K562 (cell line): ENCODE results near the gene TAS2R7. TPM values are rescaled to one million over a fixed set of nuclear protein-coding genes. Genes with fewer than 3 reads are reported as not detected.

Experiments used
- ATAC-seq: fragments of 200-7000 bp; cut with Tn5 transposase; 3 replicates; pipeline ENCODE4 v1.9.1; 2020; ENCODE audit warnings: moderate library complexity
- BruUV-seq: library from RNA; stranded (reverse); fragments of 400-500 nt; replicated peaks from 2 replicates; lab custom pipeline; 2021; lab: Mats Ljungman, UMichigan
- CTCF ChIA-PET: fragments of 300-600 bp; formaldehyde crosslinking; extraction: SDS; loops from one replicate; lab custom pipeline; 2021; ENCODE audit warnings: low intra/inter-chr PET ratio; lab: Yijun Ruan, JAX
- POLR2A ChIA-PET: fragments of 300-600, 350-650 bp; sonication (Branson Sonifier 250); formaldehyde crosslinking; extraction: SDS; loops from one replicate; lab custom pipeline; 2021; ENCODE audit warnings: antibody characterized with exemption, inconsistent platforms; lab: Yijun Ruan, JAX
- DNase-seq, 4 experiments: peaks; one replicate each; pipeline versions ENCODE4 v3.0.0 to v3.0.0-alpha.2; 2011 to 2018; ENCODE audit warnings: low spot score in 3 of 4, mixed read lengths in 3 of 4; ENCODE audit errors: extremely low read depth in 1 of 4
- FAIRE-seq: peaks from 2 replicates; lab custom pipeline; 2011; peaks lifted over from hg19 to GRCh38; lab: Jason Lieb, UNC
- H2AFZ ChIP-seq: 2 replicates; pipeline ENCODE4 v1.6.0; 2011; ENCODE audit warnings: low read depth, low read length, control low read depth, inconsistent platforms
- H3K27ac ChIP-seq: fragments of 200-600 bp; 3 replicates; pipeline ENCODE4 v1.8.0; 2011; ENCODE audit warnings: low read depth, mild to moderate bottlenecking, control low read depth, inconsistent platforms, low read length, moderate library complexity, mixed read lengths; ENCODE audit errors: extremely low read depth
- H3K27me3 ChIP-seq, 2 experiments: fragments of 300-600 bp in 1 of 2; 2 replicates in 1 of 2; 3 replicates in 1 of 2; pipeline versions ENCODE4 v1.6.0 to v1.8.0; 2011; ENCODE audit warnings: inconsistent platforms in 2 of 2, low read length in 2 of 2, mild to moderate bottlenecking in 1 of 2, mixed read lengths in 1 of 2, moderate library complexity in 1 of 2; ENCODE audit not compliant: control insufficient read depth in 2 of 2, insufficient read depth in 2 of 2
- H3K36me3 ChIP-seq: fragments of 300-600 bp; 3 replicates; pipeline ENCODE4 v1.8.0; 2011; ENCODE audit warnings: mild to moderate bottlenecking, low read length, inconsistent platforms; ENCODE audit not compliant: control insufficient read depth, insufficient read depth
- H3K4me1 ChIP-seq, 2 experiments: fragments of 200-600 bp in 1 of 2; replicated peaks in 1 of 2; 2 replicates in 1 of 2; 3 replicates in 1 of 2; pipeline versions ENCODE4 v1.5.1 to v1.8.0; 2011; ENCODE audit warnings: inconsistent platforms in 2 of 2, low read length in 2 of 2, mild to moderate bottlenecking in 1 of 2, mixed read lengths in 1 of 2, moderate library complexity in 1 of 2; ENCODE audit not compliant: control insufficient read depth in 2 of 2, insufficient read depth in 2 of 2
- H3K4me2 ChIP-seq: 2 replicates; pipeline ENCODE4 v1.6.1; 2011; ENCODE audit warnings: low read length, control low read depth, inconsistent platforms, mixed read lengths; ENCODE audit not compliant: insufficient read depth
- H3K4me3 ChIP-seq: fragments of 200-600 bp; sonication (generic), shearing (Covaris generic); 2 replicates; pipeline ENCODE4 v1.5.1; 2016; ENCODE audit warnings: control low read depth, inconsistent platforms
- H3K79me2 ChIP-seq: fragments of 200-600 bp; 3 replicates; pipeline ENCODE4 v1.8.0; 2011; ENCODE audit warnings: low read length, inconsistent platforms; ENCODE audit not compliant: control insufficient read depth, insufficient read depth
- H3K9ac ChIP-seq, 2 experiments: 2 replicates each; pipeline versions ENCODE4 v1.6.0 to v1.6.1; 2011; ENCODE audit warnings: low read depth in 2 of 2, low read length in 2 of 2, control low read depth in 1 of 2, inconsistent platforms in 1 of 2, mild to moderate bottlenecking in 1 of 2, mixed read lengths in 1 of 2; ENCODE audit not compliant: insufficient read depth in 1 of 2
- H3K9me1 ChIP-seq: one replicate; pipeline ENCODE4 v1.6.0; 2011; ENCODE audit warnings: inconsistent platforms, mild to moderate bottlenecking, low read length, moderate library complexity; ENCODE audit not compliant: control insufficient read depth, insufficient read depth
- H3K9me3 ChIP-seq: replicated peaks from 2 replicates; pipeline ENCODE4 v1.5.1; 2011; ENCODE audit warnings: low read depth, low read length, inconsistent platforms; ENCODE audit not compliant: control insufficient read depth, insufficient read depth
- H4K20me1 ChIP-seq: replicated peaks from 2 replicates; pipeline ENCODE4 v1.6.1; 2011; ENCODE audit warnings: low read length, inconsistent platforms, mixed read lengths; ENCODE audit not compliant: control insufficient read depth, insufficient read depth
- CBFA2T3 ChIP-seq: fragments of 450-650 bp; IDR thresholded peaks from 2 replicates; pipeline ENCODE4 v1.6.1; 2017
- FIP1L1 ChIP-seq: fragments of 200-400 bp; formaldehyde crosslinking; IDR thresholded peaks from 2 replicates; pipeline ENCODE4 v1.6.1; 2018; ENCODE audit warnings: mild to moderate bottlenecking, low read depth, low read length; ENCODE audit not compliant: poor library complexity, severe bottlenecking
- FOXA3 ChIP-seq, 2 experiments: fragments of 450-650 bp in 1 of 2; sonication (generic) in 1 of 2; formaldehyde crosslinking; IDR thresholded peaks in 1 of 2; conservative IDR thresholded peaks in 1 of 2; 2 replicates each; pipeline versions ENCODE4 v1.4.0 to v1.8.0; 2020 to 2022; ENCODE audit warnings: mild to moderate bottlenecking in 2 of 2, missing genetic modification reagents in 1 of 2
- FOXK2 ChIP-seq, 2 experiments: fragments of 450-650 bp; IDR thresholded peaks in 1 of 2; conservative IDR thresholded peaks in 1 of 2; 2 replicates each; pipeline ENCODE4 v1.6.1; 2016; ENCODE audit warnings: low read depth in 2 of 2, mild to moderate bottlenecking in 1 of 2
- GABPA ChIP-seq: fragments of 200-800 bp; sonication (Bioruptor generic); conservative IDR thresholded peaks from 2 replicates; pipeline ENCODE4 v1.6.1; 2016; ENCODE audit warnings: low read depth, missing genetic modification characterization, missing compliant biosample characterization
- IFI16 ChIP-seq: fragments of 250-450 bp; sonication (Bioruptor Pico); IDR thresholded peaks from 2 replicates; pipeline ENCODE4 v2.1.2; 2022; ENCODE audit warnings: mild to moderate bottlenecking, inconsistent platforms
- MAZ ChIP-seq, 2 experiments: fragments of 450-650 bp in 1 of 2; sonication (generic) in 1 of 2; formaldehyde crosslinking; IDR thresholded peaks in 1 of 2; conservative IDR thresholded peaks in 1 of 2; 2 replicates each; pipeline versions ENCODE4 v1.4.0 to v1.5.0; 2020; ENCODE audit warnings: mild to moderate bottlenecking in 1 of 2, missing genetic modification reagents in 1 of 2
- MLLT1 ChIP-seq, 2 experiments: fragments of 450-650 bp; IDR thresholded peaks; 2 replicates each; pipeline ENCODE4 v1.6.1; 2016
- MYBL2 ChIP-seq, 2 experiments: fragments of 450-650 bp in 1 of 2; sonication (generic) in 1 of 2; formaldehyde crosslinking in 1 of 2; IDR thresholded peaks; 2 replicates each; pipeline versions ENCODE4 v1.6.1 to v1.8.1; 2017 to 2022; ENCODE audit warnings: borderline replicate concordance in 1 of 2, inconsistent platforms in 1 of 2, low read depth in 1 of 2, mild to moderate bottlenecking in 1 of 2, missing genetic modification reagents in 1 of 2, moderate library complexity in 1 of 2
- NUFIP1 ChIP-seq: fragments of 450-650 bp; IDR thresholded peaks from 2 replicates; pipeline ENCODE4 v1.6.1; 2018; ENCODE audit not compliant: partially characterized antibody
- PTTG1 ChIP-seq: fragments of 450-650 bp; IDR thresholded peaks from 2 replicates; pipeline ENCODE4 v1.6.1; 2016; ENCODE audit warnings: low read depth, mild to moderate bottlenecking, missing genetic modification characterization, missing compliant biosample characterization
- YBX1 ChIP-seq: fragments of 450-650 bp; IDR thresholded peaks from 2 replicates; pipeline ENCODE4 v1.7.1; 2016; ENCODE audit warnings: mild to moderate bottlenecking
- ZNF23 ChIP-seq: fragments of 250-450 bp; sonication (Bioruptor Pico); IDR thresholded peaks from 2 replicates; pipeline ENCODE4 v1.4.0; 2020; ENCODE audit warnings: mild to moderate bottlenecking
- ZNF764 ChIP-seq: fragments of 250-450 bp; sonication (Bioruptor Pico); IDR thresholded peaks from 2 replicates; pipeline ENCODE4 v1.4.0; 2020; ENCODE audit warnings: low read depth, mild to moderate bottlenecking, moderate library complexity
- WGBS: fragments of 100-300 bp; shearing (Covaris generic); methylation state at CpG from one replicate; pipeline ENCODE4 v1.1.6; 2016; ENCODE audit warnings: low coverage, mixed read lengths; ENCODE audit not compliant: insufficient coverage; ENCODE audit errors: missing lambda C conversion rate; 5-methylcytosine and 5-hydroxymethylcytosine counted together
- in situ Hi-C: fragments of 300-500 bp; cut with MboI; formaldehyde crosslinking; loops from 4 replicates; pipeline ENCODE4 v1.15.0; 2018; ENCODE audit warnings: inconsistent platforms, mixed read lengths
- intact Hi-C: fragments of 100-400 bp; cut with micrococcal nuclease; formaldehyde crosslinking; loops from 2 replicates; pipeline ENCODE4 v1.14.2; 2022
- polyA plus RNA-seq, 8 experiments: library from polyadenylated mRNA; depleted of rRNA in 4 of 8; stranded (reverse) in 5 of 8; unstranded in 3 of 8; fragments of >200 nt; fragmentation: Nextera tagmentation in 2 of 8; fragmentation: Illumina TruSeq in 1 of 8; extraction: Ambion mirVana in 2 of 8; extraction: Trizol in 1 of 8; gene quantifications; 2 replicates each; pipeline versions ENCODE4 v1.2.1 to v1.2.3, GENCODE V29; 2011 to 2014; ENCODE audit warnings: inconsistent platforms in 1 of 8, missing spikeins in 1 of 8
- total RNA-seq, 7 experiments: library from RNA; depleted of rRNA in 6 of 7; stranded (reverse); fragments of >200 nt in 6 of 7; fragmentation: Illumina TruSeq in 2 of 7; extraction: Trizol in 2 of 7; gene quantifications; 2 replicates each; pipeline versions ENCODE4 v1.2.1 to v1.2.3, GENCODE V29; 2011 to 2021; ENCODE audit warnings: low replicate concordance in 1 of 7
- TF ChIP-seq, protein P1 (sequence below): fragments of 200-800 bp; sonication (Bioruptor generic); IDR thresholded peaks from 2 replicates; pipeline ENCODE4 v1.6.1; 2017; ENCODE audit warnings: missing genetic modification characterization, missing compliant biosample characterization
- TF ChIP-seq, protein P2 (sequence below): fragments of 250-450 bp; sonication (Bioruptor Pico); IDR thresholded peaks from 2 replicates; pipeline ENCODE4 v1.4.0; 2020; ENCODE audit warnings: mild to moderate bottlenecking, moderate library complexity, borderline replicate concordance

TAS2R7 gene
- total and polyA plus RNA-seq, 9 of the 15 experiments (the other 6 are each of a cell fraction or from before 2014, with no cell fraction given), result not detected

- 0% methylated on average over 2 of the region's 2 CpGs for WGBS
- H3K9me3 ChIP-seq, result no peaks in the 10 kb centered on the region
- H3K9ac ChIP-seq, result no peak overlapping the region
- no peak overlapping the region for H2AFZ ChIP-seq
- peaks cover 0 to 2% of the 10 kb centered on the region in 2 experiments; a peak in 1 of 5 replicates for H3K27me3 ChIP-seq
- H3K79me2 ChIP-seq, result no peaks in the 10 kb centered on the region
- H3K9me1 ChIP-seq, result no peaks in the 10 kb centered on the region
- no peak overlapping the region for H3K4me3 ChIP-seq
- FAIRE-seq, result no peak
- no TSS peak for BruUV-seq
- no peaks in the 10 kb centered on the region for H3K36me3 ChIP-seq
- DNase-seq, result peak in 2 of 4 experiments; percentile 2 to 20
- H3K4me2 ChIP-seq, result no peak overlapping the region
- ATAC-seq, result no peak
- no peak for TF ChIP-seq NUFIP1
- no peak for TF ChIP-seq ZNF764 (CRISPR knock-in tag)
- TF ChIP-seq, protein P1, sequence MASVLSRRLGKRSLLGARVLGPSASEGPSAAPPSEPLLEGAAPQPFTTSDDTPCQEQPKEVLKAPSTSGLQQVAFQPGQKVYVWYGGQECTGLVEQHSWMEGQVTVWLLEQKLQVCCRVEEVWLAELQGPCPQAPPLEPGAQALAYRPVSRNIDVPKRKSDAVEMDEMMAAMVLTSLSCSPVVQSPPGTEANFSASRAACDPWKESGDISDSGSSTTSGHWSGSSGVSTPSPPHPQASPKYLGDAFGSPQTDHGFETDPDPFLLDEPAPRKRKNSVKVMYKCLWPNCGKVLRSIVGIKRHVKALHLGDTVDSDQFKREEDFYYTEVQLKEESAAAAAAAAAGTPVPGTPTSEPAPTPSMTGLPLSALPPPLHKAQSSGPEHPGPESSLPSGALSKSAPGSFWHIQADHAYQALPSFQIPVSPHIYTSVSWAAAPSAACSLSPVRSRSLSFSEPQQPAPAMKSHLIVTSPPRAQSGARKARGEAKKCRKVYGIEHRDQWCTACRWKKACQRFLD, result no peak
- TF ChIP-seq MAZ (CRISPR knock-in tag; conservative IDR thresholded peaks at IDR 0.05 in 1 of 2, IDR thresholded peaks at IDR 0.05 in 1 of 2), result no peak
- 0 out of 4 replicates have a peak, but pooled peaks of 1 of the 2 experiments have one; percentile 32 for TF ChIP-seq FOXK2 (conservative IDR thresholded peaks at IDR 0.05 in 1 of 2, IDR thresholded peaks at IDR 0.05 in 1 of 2; ENCODE audit: low read depth in 2 of 2)
- TF ChIP-seq FOXA3 (CRISPR knock-in tag; conservative IDR thresholded peaks at IDR 0.05 in 1 of 2, IDR thresholded peaks at IDR 0.05 in 1 of 2), result 0 out of 4 replicates have a peak, but pooled peaks of 1 of the 2 experiments have one; percentile 15
- no peak for TF ChIP-seq PTTG1 (tag)
- no peak for TF ChIP-seq GABPA (tag)
- no peak for TF ChIP-seq ZNF23 (CRISPR knock-in tag)
- no peak for TF ChIP-seq IFI16 (CRISPR knock-in tag)
- TF ChIP-seq MLLT1 (IDR thresholded peaks at IDR 0.05), result peak in 1 of 2 experiments; percentile 83; a peak in 2 of 4 replicates
- TF ChIP-seq MYBL2 (IDR thresholded peaks at IDR 0.05; ENCODE audit: low read depth), result no peak
- no peak for TF ChIP-seq MYBL2 (CRISPR knock-in tag; IDR thresholded peaks at IDR 0.05; ENCODE audit: borderline replicate concordance)
- 0 out of 2 replicates have a peak, but pooled peaks have one; percentile 12 for TF ChIP-seq CBFA2T3
- no peak for TF ChIP-seq YBX1
- no peak for TF ChIP-seq FIP1L1
- TF ChIP-seq, protein P2, sequence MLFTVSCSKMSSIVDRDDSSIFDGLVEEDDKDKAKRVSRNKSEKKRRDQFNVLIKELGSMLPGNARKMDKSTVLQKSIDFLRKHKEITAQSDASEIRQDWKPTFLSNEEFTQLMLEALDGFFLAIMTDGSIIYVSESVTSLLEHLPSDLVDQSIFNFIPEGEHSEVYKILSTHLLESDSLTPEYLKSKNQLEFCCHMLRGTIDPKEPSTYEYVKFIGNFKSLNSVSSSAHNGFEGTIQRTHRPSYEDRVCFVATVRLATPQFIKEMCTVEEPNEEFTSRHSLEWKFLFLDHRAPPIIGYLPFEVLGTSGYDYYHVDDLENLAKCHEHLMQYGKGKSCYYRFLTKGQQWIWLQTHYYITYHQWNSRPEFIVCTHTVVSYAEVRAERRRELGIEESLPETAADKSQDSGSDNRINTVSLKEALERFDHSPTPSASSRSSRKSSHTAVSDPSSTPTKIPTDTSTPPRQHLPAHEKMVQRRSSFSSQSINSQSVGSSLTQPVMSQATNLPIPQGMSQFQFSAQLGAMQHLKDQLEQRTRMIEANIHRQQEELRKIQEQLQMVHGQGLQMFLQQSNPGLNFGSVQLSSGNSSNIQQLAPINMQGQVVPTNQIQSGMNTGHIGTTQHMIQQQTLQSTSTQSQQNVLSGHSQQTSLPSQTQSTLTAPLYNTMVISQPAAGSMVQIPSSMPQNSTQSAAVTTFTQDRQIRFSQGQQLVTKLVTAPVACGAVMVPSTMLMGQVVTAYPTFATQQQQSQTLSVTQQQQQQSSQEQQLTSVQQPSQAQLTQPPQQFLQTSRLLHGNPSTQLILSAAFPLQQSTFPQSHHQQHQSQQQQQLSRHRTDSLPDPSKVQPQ, result no peak
- ChIA-PET CTCF (no interaction called here), POLR2A (interaction anchor here (0.7 kb wide), 1 partner anchor 31 kb away, joined by 3 read pairs; the partner anchor contains the start of gene TAS2R9)
- in situ Hi-C loops (loop anchor here (10.0 kb wide), 1 partner anchor 416 kb away; no protein-coding TSS in a partner anchor), intact Hi-C loops (no loop called here)
- H3K4me1 ChIP-seq, result peaks cover 0 to 2% of the 10 kb centered on the region in 2 experiments; a peak in 1 of 5 replicates
- H3K27ac ChIP-seq, result no peak overlapping the region
- no peaks in the 10 kb centered on the region for H4K20me1 ChIP-seq
Observed at GRCh38 chr12:10779103-10779502, 23.3 kb downstream of the TAS2R7 start.
